NB4 (cell line): Measurements from ENCODE around the gene TCF15.

ENCODE experiments used
- POLR2A ChIP-seq: IDR thresholded peaks from 2 replicates; pipeline ENCODE4 v1.6.1; 2011; ENCODE audit warnings: mild to moderate bottlenecking; ENCODE audit not compliant: insufficient read length; ENCODE audit errors: extremely low read depth
- TF ChIP-seq, protein P1 (sequence below): IDR thresholded peaks from one replicate; pipeline ENCODE4 v1.5.1; 2012; ENCODE audit warnings: low read depth, low read length

GRCh38 chr20:617934-618690, 8.0 kb upstream of the TCF15 start:
- TF ChIP-seq POLR2A: no peak
- TF ChIP-seq, protein P1, sequence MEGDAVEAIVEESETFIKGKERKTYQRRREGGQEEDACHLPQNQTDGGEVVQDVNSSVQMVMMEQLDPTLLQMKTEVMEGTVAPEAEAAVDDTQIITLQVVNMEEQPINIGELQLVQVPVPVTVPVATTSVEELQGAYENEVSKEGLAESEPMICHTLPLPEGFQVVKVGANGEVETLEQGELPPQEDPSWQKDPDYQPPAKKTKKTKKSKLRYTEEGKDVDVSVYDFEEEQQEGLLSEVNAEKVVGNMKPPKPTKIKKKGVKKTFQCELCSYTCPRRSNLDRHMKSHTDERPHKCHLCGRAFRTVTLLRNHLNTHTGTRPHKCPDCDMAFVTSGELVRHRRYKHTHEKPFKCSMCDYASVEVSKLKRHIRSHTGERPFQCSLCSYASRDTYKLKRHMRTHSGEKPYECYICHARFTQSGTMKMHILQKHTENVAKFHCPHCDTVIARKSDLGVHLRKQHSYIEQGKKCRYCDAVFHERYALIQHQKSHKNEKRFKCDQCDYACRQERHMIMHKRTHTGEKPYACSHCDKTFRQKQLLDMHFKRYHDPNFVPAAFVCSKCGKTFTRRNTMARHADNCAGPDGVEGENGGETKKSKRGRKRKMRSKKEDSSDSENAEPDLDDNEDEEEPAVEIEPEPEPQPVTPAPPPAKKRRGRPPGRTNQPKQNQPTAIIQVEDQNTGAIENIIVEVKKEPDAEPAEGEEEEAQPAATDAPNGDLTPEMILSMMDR: no peak
